Activated naive CD4-positive, alpha-beta T cell treated with anti-CD3 and anti-CD28 coated beads for 36 hours (primary cell): ENCODE measurements around the gene VAMP4. TPM values are rescaled to one million over a fixed set of nuclear protein-coding genes. Genes with fewer than 3 reads are reported as not detected.

Experiments
- CTCF ChIA-PET: fragments of 350-600 bp; sonication (Branson Sonifier 250); formaldehyde crosslinking; loops from one replicate; lab custom pipeline; 2021; ENCODE audit warnings: antibody characterized with exemption; lab: Charles Lee
- DNase-seq: peaks from one replicate; pipeline ENCODE4 v3.0.0-alpha.2; 2020
- H3K27ac Mint-ChIP-seq: one replicate; pipeline ENCODE4 v1.8.0; 2021; ENCODE audit warnings: mild to moderate bottlenecking, mixed read lengths
- H3K27me3 Mint-ChIP-seq: one replicate; pipeline ENCODE4 v1.8.0; 2021; ENCODE audit warnings: low read depth, mixed read lengths
- H3K36me3 Mint-ChIP-seq: one replicate; pipeline ENCODE4 v1.8.0; 2021; ENCODE audit warnings: low read depth, mixed read lengths
- H3K4me1 Mint-ChIP-seq: one replicate; pipeline ENCODE4 v1.8.0; 2021; ENCODE audit warnings: low read depth, mixed read lengths
- H3K4me3 Mint-ChIP-seq: one replicate; pipeline ENCODE4 v1.8.0; 2021; ENCODE audit warnings: mild to moderate bottlenecking, moderate library complexity, mixed read lengths
- H3K9me3 Mint-ChIP-seq: one replicate; pipeline ENCODE4 v1.8.0; 2021; ENCODE audit warnings: mixed read lengths
- intact Hi-C: fragments of 100-400 bp; cut with micrococcal nuclease; formaldehyde crosslinking; loops from one replicate; pipeline ENCODE4 v1.15.1; 2023
- total RNA-seq, 2 experiments: library from RNA; stranded (reverse); gene quantifications; one replicate each; pipeline ENCODE4 v1.2.3, GENCODE V29; 2021

The VAMP4 gene
- total RNA-seq, 2 experiments from 2014 or later: 10.5 to 10.9 TPM

- Mint-ChIP-seq H3K36me3 (no peaks in the 10 kb centered on the region), H3K4me1 (no peaks in the 10 kb centered on the region), H3K4me3 (no peak overlapping the region), H3K27me3 (peaks cover 4% of the 10 kb centered on the region), H3K27ac (no peak overlapping the region), H3K9me3 (no peaks in the 10 kb centered on the region)
- intact Hi-C loops: no loop called here
- CTCF ChIA-PET: no interaction called here
- no peak for DNase-seq
These were observed 30.4 kb upstream of the VAMP4 start for GRCh38 chr1:171772312-171772711.

- no peak overlapping the region for H3K27ac Mint-ChIP-seq
- no peaks in the 10 kb centered on the region for H3K9me3 Mint-ChIP-seq
- CTCF ChIA-PET: no interaction called here
- H3K4me3 Mint-ChIP-seq: no peak overlapping the region
- intact Hi-C loops: no loop called here
- H3K36me3 Mint-ChIP-seq: no peaks in the 10 kb centered on the region
- H3K27me3 Mint-ChIP-seq: peaks cover 4% of the 10 kb centered on the region
- DNase-seq: no peak
- H3K4me1 Mint-ChIP-seq: no peaks in the 10 kb centered on the region
These were observed 27.9 kb upstream of the VAMP4 start for GRCh38 chr1:171769754-171770153.

- no peak for DNase-seq
- CTCF ChIA-PET: no interaction called here
- H3K4me1 Mint-ChIP-seq: no peaks in the 10 kb centered on the region
- intact Hi-C loops: no loop called here
- H3K27ac Mint-ChIP-seq: no peak overlapping the region
- peaks cover 4% of the 10 kb centered on the region for H3K27me3 Mint-ChIP-seq
- no peak overlapping the region for H3K4me3 Mint-ChIP-seq
- no peaks in the 10 kb centered on the region for H3K9me3 Mint-ChIP-seq
- H3K36me3 Mint-ChIP-seq: no peaks in the 10 kb centered on the region
These were observed 27.3 kb upstream of the VAMP4 start for GRCh38 chr1:171769171-171769570.

GRCh38 chr1:171763764-171764163, 21.9 kb upstream of the VAMP4 start:
- CTCF ChIA-PET: no interaction called here

GRCh38 chr1:171762143-171762563, 20.3 kb upstream of the VAMP4 start:
- no peak for DNase-seq
- no peaks in the 10 kb centered on the region for H3K27me3 Mint-ChIP-seq
- CTCF ChIA-PET: interaction anchor here (0.9 kb wide), 1 partner anchor 18 kb away, joined by 5 read pairs; no protein-coding TSS in a partner anchor
- H3K27ac Mint-ChIP-seq: no peak overlapping the region
- H3K4me3 Mint-ChIP-seq: no peak overlapping the region
- intact Hi-C loops: no loop called here
- H3K4me1 Mint-ChIP-seq: no peaks in the 10 kb centered on the region
- no peaks in the 10 kb centered on the region for H3K9me3 Mint-ChIP-seq
- H3K36me3 Mint-ChIP-seq: no peaks in the 10 kb centered on the region

More at GRCh38 chr1:171763764-171764163, 21.9 kb upstream of the VAMP4 start:
- no peak for DNase-seq
- Mint-ChIP-seq H3K36me3 (no peaks in the 10 kb centered on the region), H3K27ac (no peak overlapping the region), H3K4me1 (no peaks in the 10 kb centered on the region), H3K9me3 (no peaks in the 10 kb centered on the region), H3K4me3 (no peak overlapping the region), H3K27me3 (no peaks in the 10 kb centered on the region)
- intact Hi-C loops: no loop called here

- Mint-ChIP-seq H3K36me3 (no peaks in the 10 kb centered on the region), H3K9me3 (no peaks in the 10 kb centered on the region), H3K4me1 (no peaks in the 10 kb centered on the region), H3K27me3 (no peaks in the 10 kb centered on the region), H3K27ac (no peak overlapping the region), H3K4me3 (no peak overlapping the region)
- CTCF ChIA-PET: interaction anchor here (0.6 to 0.9 kb wide), 2 partner anchors 9 to 45 kb away, joined by 3 to 4 read pairs; no protein-coding TSS in a partner anchor
- intact Hi-C loops: no loop called here
- no peak for DNase-seq
These were observed 16.1 kb upstream of the VAMP4 start for GRCh38 chr1:171758011-171758410.

- Mint-ChIP-seq H3K27ac (no peak overlapping the region), H3K27me3 (no peaks in the 10 kb centered on the region), H3K36me3 (no peaks in the 10 kb centered on the region), H3K4me1 (no peaks in the 10 kb centered on the region), H3K4me3 (no peak overlapping the region), H3K9me3 (no peaks in the 10 kb centered on the region)
- intact Hi-C loops: no loop called here
- no peak for DNase-seq
- CTCF ChIA-PET: interaction anchor here (0.6 kb wide), 1 partner anchor 61 kb away, joined by 3 read pairs; no protein-coding TSS in a partner anchor
These were observed 15.0 kb upstream of the VAMP4 start for GRCh38 chr1:171756856-171757255.

- intact Hi-C loops: no loop called here
- Mint-ChIP-seq H3K36me3 (no peaks in the 10 kb centered on the region), H3K27ac (no peak overlapping the region), H3K9me3 (no peaks in the 10 kb centered on the region), H3K27me3 (no peaks in the 10 kb centered on the region), H3K4me1 (no peaks in the 10 kb centered on the region), H3K4me3 (no peak overlapping the region)
- CTCF ChIA-PET: interaction anchor here (1.1 to 1.6 kb wide), 2 partner anchors 110 to 249 kb away, joined by 3 to 5 read pairs; no protein-coding TSS in a partner anchor
- DNase-seq: no peak
These were observed 13.1 kb upstream of the VAMP4 start for GRCh38 chr1:171754971-171755370.

- H3K27me3 Mint-ChIP-seq: no peaks in the 10 kb centered on the region
- H3K36me3 Mint-ChIP-seq: no peaks in the 10 kb centered on the region
- H3K4me1 Mint-ChIP-seq: no peaks in the 10 kb centered on the region
- intact Hi-C loops: no loop called here
- DNase-seq: no peak
- no peak overlapping the region for H3K27ac Mint-ChIP-seq
- CTCF ChIA-PET: interaction anchor here (1.6 kb wide), 1 partner anchor 110 kb away, joined by 5 read pairs; no protein-coding TSS in a partner anchor
- H3K9me3 Mint-ChIP-seq: no peaks in the 10 kb centered on the region
- H3K4me3 Mint-ChIP-seq: no peak overlapping the region
These were observed 12.5 kb upstream of the VAMP4 start for GRCh38 chr1:171754353-171754705.

- Mint-ChIP-seq H3K27me3 (no peaks in the 10 kb centered on the region), H3K36me3 (no peaks in the 10 kb centered on the region), H3K9me3 (no peaks in the 10 kb centered on the region), H3K27ac (no peak overlapping the region), H3K4me1 (no peaks in the 10 kb centered on the region), H3K4me3 (no peak overlapping the region)
- intact Hi-C loops: no loop called here
- CTCF ChIA-PET: no interaction called here
- no peak for DNase-seq
These were observed 12.0 kb upstream of the VAMP4 start for GRCh38 chr1:171753685-171754352.

GRCh38 chr1:171753182-171753581, 11.3 kb upstream of the VAMP4 start:
- Mint-ChIP-seq H3K36me3 (no peaks in the 10 kb centered on the region), H3K9me3 (no peaks in the 10 kb centered on the region), H3K27me3 (no peaks in the 10 kb centered on the region), H3K4me1 (no peaks in the 10 kb centered on the region), H3K27ac (no peak overlapping the region), H3K4me3 (no peak overlapping the region)
- CTCF ChIA-PET: no interaction called here
- no peak for DNase-seq
- intact Hi-C loops: no loop called here

- H3K27me3 Mint-ChIP-seq: no peaks in the 10 kb centered on the region
- CTCF ChIA-PET: no interaction called here
- no peaks in the 10 kb centered on the region for H3K9me3 Mint-ChIP-seq
- H3K27ac Mint-ChIP-seq: no peak overlapping the region
- H3K36me3 Mint-ChIP-seq: no peaks in the 10 kb centered on the region
- no peaks in the 10 kb centered on the region for H3K4me1 Mint-ChIP-seq
- no peak overlapping the region for H3K4me3 Mint-ChIP-seq
- intact Hi-C loops: no loop called here
- no peak for DNase-seq
These were observed 9.4 kb upstream of the VAMP4 start for GRCh38 chr1:171751221-171751620.

- peaks cover 5% of the 10 kb centered on the region for H3K4me1 Mint-ChIP-seq
- no peak overlapping the region for H3K4me3 Mint-ChIP-seq
- DNase-seq: no peak
- no peaks in the 10 kb centered on the region for H3K36me3 Mint-ChIP-seq
- H3K9me3 Mint-ChIP-seq: no peaks in the 10 kb centered on the region
- CTCF ChIA-PET: interaction anchor here (0.6 kb wide), 1 partner anchor 214 kb away, joined by 3 read pairs; no protein-coding TSS in a partner anchor
- intact Hi-C loops: no loop called here
- no peaks in the 10 kb centered on the region for H3K27me3 Mint-ChIP-seq
- H3K27ac Mint-ChIP-seq: no peak overlapping the region
These were observed 6.8 kb upstream of the VAMP4 start for GRCh38 chr1:171748651-171749050.
